Esophagus muscularis mucosa (tissue), 4 donors: ENCODE data around the gene UNC13C. TPM values are rescaled to one million over a fixed set of nuclear protein-coding genes. Genes with fewer than 3 reads are reported as not detected.

Source experiments
- DNase-seq: peaks from one replicate; pipeline ENCODE4 v3.0.0-alpha.2; 2017; ENCODE audit errors: extremely low spot score
- H3K27ac ChIP-seq, 4 donors: fragments of 200-600 bp; sonication (generic); replicated peaks in 1 of 4; 1 replicate in 3 of 4; 2 replicates in 1 of 4; pipeline ENCODE4 v1.5.1; 2016 to 2019; ENCODE audit warnings: mild to moderate bottlenecking in 1 of 4
- H3K27me3 ChIP-seq, 4 donors: fragments of 200-600 bp; sonication (generic); one replicate each; pipeline versions ENCODE4 v1.5.1 to v1.6.0; 2016 to 2019
- H3K36me3 ChIP-seq, 4 donors: fragments of 200-600 bp; sonication (generic); one replicate each; pipeline ENCODE4 v1.5.1; 2016 to 2019
- H3K4me1 ChIP-seq, 4 donors: fragments of 200-600 bp; sonication (generic); one replicate each; pipeline ENCODE4 v1.5.1; 2016 to 2019
- H3K4me3 ChIP-seq, 4 donors: fragments of 200-600 bp; sonication (generic); 1 replicate in 2 of 4; 2 replicates in 2 of 4; pipeline ENCODE4 v1.5.1; 2016 to 2019; ENCODE audit warnings: mild to moderate bottlenecking in 4 of 4, moderate library complexity in 1 of 4
- H3K9me3 ChIP-seq, 4 donors: fragments of 200-600 bp; sonication (generic); 1 replicate in 3 of 4; 2 replicates in 1 of 4; pipeline ENCODE4 v1.5.1; 2016 to 2019
- EP300 ChIP-seq: sonication (generic); formaldehyde crosslinking; IDR thresholded peaks from one replicate; pipeline ENCODE4 v1.6.1; 2017; ENCODE audit warnings: antibody characterized with exemption
- POLR2A ChIP-seq: fragments of 450-650 bp; IDR thresholded peaks from one replicate; pipeline ENCODE4 v1.6.1; 2017; ENCODE audit warnings: antibody characterized with exemption, moderate library complexity, mild to moderate bottlenecking, low read depth
- POLR2AphosphoS5 ChIP-seq, 2 donors: sonication (generic); formaldehyde crosslinking; IDR thresholded peaks; one replicate each; pipeline ENCODE4 v1.6.1; 2017; ENCODE audit warnings: antibody characterized with exemption in 2 of 2
- WGBS: methylation state at CpG from one replicate; pipeline ENCODE4 v1.1.5; 2018; 5-methylcytosine and 5-hydroxymethylcytosine counted together
- intact Hi-C: fragments of 100-400 bp; cut with DNase I; formaldehyde crosslinking; loops from one replicate; pipeline ENCODE4 v1.15.1; 2023
- total RNA-seq, 4 donors: library from RNA; depleted of rRNA; stranded (reverse); fragments of >200 nt; gene quantifications; one replicate each; pipeline versions ENCODE4 v1.1.0 to v1.2.1, GENCODE V29; 2016
- TF ChIP-seq, protein P1 (sequence below), 3 experiments: fragments of 200-600 bp in 2 of 3; fragments of 450-650 bp in 1 of 3; sonication (generic) in 2 of 3; IDR thresholded peaks; one replicate each; pipeline ENCODE4 v1.5.1; 2017 to 2019; ENCODE audit warnings: antibody characterized with exemption in 3 of 3, mild to moderate bottlenecking in 2 of 3, moderate library complexity in 1 of 3

UNC13C gene
- total RNA-seq, 4 donors from 2014 or later = 0.17 to 4.2 (median 0.59) TPM

DNA sequence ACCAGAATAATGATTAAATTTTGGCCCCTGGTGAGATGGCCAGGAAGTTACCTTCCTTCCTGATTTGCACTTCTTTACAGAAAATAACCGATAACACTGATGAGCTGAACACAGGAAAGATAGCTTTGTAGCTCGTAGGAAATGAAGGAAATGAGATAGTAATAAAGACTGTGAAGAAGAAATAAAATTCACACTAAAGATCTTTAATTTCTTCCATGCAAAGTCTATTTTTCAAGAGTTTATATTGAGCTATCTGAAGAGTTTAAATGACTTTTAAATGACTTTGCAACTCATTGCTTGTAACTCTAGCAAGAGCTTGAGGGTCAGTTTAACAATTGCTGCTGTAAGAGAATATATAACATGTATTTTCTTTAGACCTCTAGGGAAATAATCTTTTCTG is 543.0 kb downstream of the UNC13C start:
- Histone ChIP-seq H3K36me3 (no peaks in the 10 kb centered on the region), H3K9me3 (no peaks in the 10 kb centered on the region), H3K27me3 (no peaks in the 10 kb centered on the region), H3K4me3 (no peak overlapping the region), H3K4me1 (no peaks in the 10 kb centered on the region), H3K27ac (no peak overlapping the region)
- intact Hi-C loops = no loop called here
- DNase-seq = no peak
- 60% methylated on average over 2 of the region's 2 CpGs for WGBS
- no peak for TF ChIP-seq POLR2AphosphoS5 (IDR thresholded peaks at IDR 0.05)
- no peak for TF ChIP-seq POLR2A
- no peak for TF ChIP-seq EP300
- TF ChIP-seq, protein P1, sequence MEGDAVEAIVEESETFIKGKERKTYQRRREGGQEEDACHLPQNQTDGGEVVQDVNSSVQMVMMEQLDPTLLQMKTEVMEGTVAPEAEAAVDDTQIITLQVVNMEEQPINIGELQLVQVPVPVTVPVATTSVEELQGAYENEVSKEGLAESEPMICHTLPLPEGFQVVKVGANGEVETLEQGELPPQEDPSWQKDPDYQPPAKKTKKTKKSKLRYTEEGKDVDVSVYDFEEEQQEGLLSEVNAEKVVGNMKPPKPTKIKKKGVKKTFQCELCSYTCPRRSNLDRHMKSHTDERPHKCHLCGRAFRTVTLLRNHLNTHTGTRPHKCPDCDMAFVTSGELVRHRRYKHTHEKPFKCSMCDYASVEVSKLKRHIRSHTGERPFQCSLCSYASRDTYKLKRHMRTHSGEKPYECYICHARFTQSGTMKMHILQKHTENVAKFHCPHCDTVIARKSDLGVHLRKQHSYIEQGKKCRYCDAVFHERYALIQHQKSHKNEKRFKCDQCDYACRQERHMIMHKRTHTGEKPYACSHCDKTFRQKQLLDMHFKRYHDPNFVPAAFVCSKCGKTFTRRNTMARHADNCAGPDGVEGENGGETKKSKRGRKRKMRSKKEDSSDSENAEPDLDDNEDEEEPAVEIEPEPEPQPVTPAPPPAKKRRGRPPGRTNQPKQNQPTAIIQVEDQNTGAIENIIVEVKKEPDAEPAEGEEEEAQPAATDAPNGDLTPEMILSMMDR (IDR thresholded peaks at IDR 0.05) = no peak

DNA sequence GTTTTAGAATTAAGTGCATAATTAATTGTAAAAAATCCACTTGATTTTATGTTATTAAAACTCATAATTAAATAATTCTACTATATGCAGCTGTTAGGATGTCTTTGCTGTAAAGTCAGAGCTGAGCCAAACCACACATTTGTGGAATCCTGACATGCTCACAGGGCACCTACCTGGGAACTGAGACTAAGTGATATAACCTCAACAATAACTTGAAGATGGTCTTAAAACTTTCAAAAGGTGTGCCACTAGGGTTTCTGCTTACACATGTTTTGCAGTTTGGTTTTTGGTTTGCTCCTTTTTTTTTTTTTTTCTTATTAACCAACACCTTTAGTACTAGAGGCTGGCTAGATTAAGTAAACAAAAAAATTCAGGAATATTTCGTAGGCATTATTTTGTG is 549.8 kb downstream of the UNC13C start:
- Histone ChIP-seq H3K9me3 (no peaks in the 10 kb centered on the region), H3K27me3 (no peaks in the 10 kb centered on the region), H3K4me3 (no peak overlapping the region), H3K4me1 (no peaks in the 10 kb centered on the region), H3K36me3 (no peaks in the 10 kb centered on the region), H3K27ac (no peak overlapping the region)
- no peak for TF ChIP-seq EP300
- no peak for TF ChIP-seq POLR2A
- no peak for TF ChIP-seq POLR2AphosphoS5 (IDR thresholded peaks at IDR 0.05)
- TF ChIP-seq, protein P1 (IDR thresholded peaks at IDR 0.05) = no peak
- no peak for DNase-seq
- 74% methylated on average over 1 of the region's 1 CpG for WGBS
- intact Hi-C loops = no loop called here

DNA sequence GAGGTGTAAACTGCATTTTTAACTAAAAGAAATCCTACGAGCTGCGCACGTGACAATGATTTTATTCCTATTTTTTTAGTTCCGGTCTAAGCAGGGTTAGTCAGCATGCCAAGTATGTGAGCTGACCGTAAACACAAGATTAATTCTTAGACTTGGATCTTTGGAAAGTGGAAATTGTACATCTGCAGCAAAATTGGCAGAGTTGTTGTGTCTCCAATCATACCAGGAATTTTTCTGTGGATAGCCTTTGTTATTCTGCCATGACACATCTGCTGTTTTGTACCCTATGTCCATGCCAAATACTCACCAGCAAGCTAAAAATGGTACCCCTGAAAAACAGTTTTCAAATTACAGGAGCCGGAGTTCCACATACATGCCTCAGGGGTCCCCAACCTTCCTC is 562.5 kb downstream of the UNC13C start:
- H3K9me3 ChIP-seq = peaks cover 0 to 18% (median 3%) of the 10 kb centered on the region in 4 donors
- TF ChIP-seq POLR2AphosphoS5 (IDR thresholded peaks at IDR 0.05) (no peak), POLR2A (no peak), EP300 (no peak)
- TF ChIP-seq, protein P1 (IDR thresholded peaks at IDR 0.05) = no peak
- no peak overlapping the region for H3K4me3 ChIP-seq
- 59% methylated on average over 6 of the region's 6 CpGs for WGBS
- intact Hi-C loops = no loop called here
- DNase-seq = no peak
- H3K27ac ChIP-seq = no peak overlapping the region
- H3K27me3 ChIP-seq = no peaks in the 10 kb centered on the region
- H3K36me3 ChIP-seq = no peaks in the 10 kb centered on the region
- no peaks in the 10 kb centered on the region for H3K4me1 ChIP-seq

DNA sequence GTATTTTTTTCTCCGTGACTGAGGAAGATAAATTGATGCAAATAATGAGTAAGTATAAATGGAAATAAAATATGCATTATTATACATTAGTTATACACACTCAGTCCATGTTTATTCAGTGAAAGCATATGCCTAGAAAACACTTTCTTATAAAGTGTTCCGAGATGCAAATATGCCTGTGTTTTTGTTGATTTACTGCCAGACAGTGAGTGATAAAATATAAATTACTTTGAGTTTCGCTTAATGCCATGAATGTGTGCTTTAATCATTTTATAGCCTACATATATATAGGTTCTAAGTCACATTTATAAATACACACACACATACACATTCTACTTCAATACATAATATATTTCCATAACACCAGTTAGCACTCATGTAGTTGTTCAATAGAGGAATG is 569.2 kb downstream of the UNC13C start:
- intact Hi-C loops = no loop called here
- peaks cover 0 to 6% (median 3%) of the 10 kb centered on the region in 4 donors for H3K9me3 ChIP-seq
- H3K27me3 ChIP-seq = no peaks in the 10 kb centered on the region
- H3K4me3 ChIP-seq = no peak overlapping the region
- no peak overlapping the region for H3K27ac ChIP-seq
- no peak for TF ChIP-seq EP300
- no peak for TF ChIP-seq POLR2AphosphoS5 (IDR thresholded peaks at IDR 0.05)
- TF ChIP-seq, protein P1 (IDR thresholded peaks at IDR 0.05) = no peak
- no peak for TF ChIP-seq POLR2A
- H3K36me3 ChIP-seq = no peaks in the 10 kb centered on the region
- H3K4me1 ChIP-seq = no peaks in the 10 kb centered on the region
- DNase-seq = no peak
- WGBS = 64% methylated on average over 3 of the region's 3 CpGs

DNA sequence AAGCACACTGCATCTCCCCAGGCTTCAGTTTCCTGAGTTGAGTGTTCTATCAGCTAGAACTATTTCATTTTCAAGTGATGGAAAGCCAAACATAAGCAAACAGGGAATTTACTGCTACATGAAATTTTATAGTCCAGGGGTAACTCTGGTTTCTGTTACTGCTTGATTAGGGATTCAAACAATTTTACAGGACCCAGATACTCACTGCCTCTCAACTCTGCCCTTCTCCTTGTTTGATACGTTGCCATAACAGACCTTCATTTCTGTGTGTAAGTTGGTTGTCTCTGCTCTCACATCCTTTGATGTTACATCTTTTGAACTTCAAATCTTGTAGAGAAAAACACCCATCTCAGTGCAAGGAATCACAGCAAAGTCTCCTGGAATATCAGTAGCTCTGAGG is 572.7 kb downstream of the UNC13C start:
- no peak overlapping the region for H3K27ac ChIP-seq
- WGBS = 75% methylated on average over 1 of the region's 1 CpG
- H3K36me3 ChIP-seq = no peaks in the 10 kb centered on the region
- no peak overlapping the region for H3K4me3 ChIP-seq
- no peaks in the 10 kb centered on the region for H3K4me1 ChIP-seq
- no peak for TF ChIP-seq EP300
- TF ChIP-seq, protein P1 (IDR thresholded peaks at IDR 0.05) = no peak
- TF ChIP-seq POLR2AphosphoS5 (IDR thresholded peaks at IDR 0.05) = no peak
- TF ChIP-seq POLR2A = no peak
- H3K9me3 ChIP-seq = no peaks in the 10 kb centered on the region
- H3K27me3 ChIP-seq = no peaks in the 10 kb centered on the region
- no peak for DNase-seq
- intact Hi-C loops = no loop called here
